Astrocyte (in vitro differentiated cells and primary cell): Measurements from ENCODE around the gene CHP1.

Experiments
- CTCF ChIP-seq: IDR thresholded peaks from 2 replicates; pipeline ENCODE4 v1.5.1; 2011; ENCODE audit warnings: low read depth, mild to moderate bottlenecking, inconsistent platforms, low read length, moderate library complexity; ENCODE audit not compliant: insufficient read depth
- EZH2 ChIP-seq: IDR thresholded peaks from 2 replicates; pipeline ENCODE4 v1.6.1; 2012; ENCODE audit warnings: mild to moderate bottlenecking, low read length, inconsistent platforms; ENCODE audit not compliant: insufficient read depth

- no peak for TF ChIP-seq CTCF
- no peak for TF ChIP-seq EZH2
These were observed 45.8 kb downstream of the CHP1 start for GRCh38 chr15:41276831-41277230.
